Measurements from ENCODE around the gene TRAK1.

Gene TRAK1

GRCh38 chr3:42183991-42184632 lies 93.0 kb downstream of the TRAK1 start:
- DNase-seq = no peak

GRCh38 chr3:42184651-42185443 lies 93.7 kb downstream of the TRAK1 start:
- DNase-seq = no peak

DNA sequence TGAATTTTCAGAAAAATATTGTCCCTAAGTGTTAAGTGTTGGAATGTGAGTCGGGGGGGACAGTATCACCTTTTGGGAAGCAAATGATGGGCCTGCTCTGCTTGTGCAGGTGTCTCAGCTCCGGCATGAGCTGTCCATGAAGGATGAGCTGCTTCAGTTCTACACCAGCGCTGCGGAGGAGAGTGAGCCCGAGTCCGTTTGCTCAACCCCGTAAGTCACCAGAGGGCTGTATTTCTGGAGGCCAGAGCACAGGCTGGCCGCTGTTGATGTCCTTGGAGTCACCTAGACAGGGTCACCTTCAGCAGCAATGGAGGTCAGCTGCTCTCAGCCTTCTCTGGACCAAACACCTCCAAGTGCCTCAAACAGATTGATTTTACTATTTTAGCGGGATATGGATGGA lies 96.8 kb downstream of the TRAK1 start:
- DNase-seq = no peak

DNA sequence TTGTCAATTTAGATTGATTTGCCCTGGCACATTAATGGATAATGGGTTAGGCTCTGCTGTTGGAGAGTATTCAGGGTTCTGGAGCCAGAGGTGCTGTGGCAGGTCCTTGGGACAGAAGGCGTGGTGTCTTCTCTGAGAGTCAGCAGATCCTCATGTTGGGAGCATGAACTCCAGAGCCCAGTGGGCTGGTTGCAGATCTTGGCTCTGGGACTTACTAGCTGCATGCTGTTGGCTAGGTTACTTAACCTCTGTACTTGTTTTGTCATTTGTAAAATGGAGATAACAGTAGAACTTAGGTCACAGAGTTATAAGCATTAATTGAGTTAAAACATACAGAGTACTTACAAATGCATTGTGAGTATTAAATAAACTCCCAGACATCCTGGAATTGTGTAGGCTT lies 97.2 kb downstream of the TRAK1 start:
- DNase-seq = no peak

- DNase-seq = no peak
Measured at GRCh38 chr3:42189001-42189460, 97.9 kb downstream of the TRAK1 start.

GRCh38 chr3:42189736-42190135 lies 98.6 kb downstream of the TRAK1 start:
- DNase-seq = no peak

GRCh38 chr3:42190701-42191442 lies 99.7 kb downstream of the TRAK1 start:
- DNase-seq = no peak

- no peak for DNase-seq
Measured at GRCh38 chr3:42191443-42191747, 100.2 kb downstream of the TRAK1 start.

- DNase-seq = peak; percentile 75
Measured at GRCh38 chr3:42192334-42193200, 101.4 kb downstream of the TRAK1 start.

GRCh38 chr3:42194943-42195510 lies 103.9 kb downstream of the TRAK1 start:
- DNase-seq = no peak

DNA sequence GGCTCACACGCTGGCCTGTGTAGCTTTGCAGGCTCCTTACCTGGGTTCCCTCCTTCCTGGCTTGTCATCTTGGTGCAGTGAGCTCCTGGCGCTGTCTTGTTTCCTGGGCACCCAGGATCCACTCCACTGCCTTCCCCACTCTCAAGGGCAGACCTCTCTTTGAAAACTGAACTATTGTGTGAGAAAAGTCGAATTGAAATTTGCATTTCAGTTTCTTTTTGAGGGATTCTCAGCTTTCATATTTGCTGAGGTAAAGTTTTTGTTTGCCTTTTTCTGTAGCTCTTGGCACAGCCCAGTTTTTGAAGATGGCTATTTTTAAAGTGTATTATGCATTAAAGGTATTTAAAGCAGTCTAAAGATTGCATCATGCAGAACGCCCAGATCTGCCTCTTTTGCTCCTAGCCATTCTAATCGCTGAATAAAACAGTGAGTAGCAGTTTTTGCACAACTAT lies 104.7 kb downstream of the TRAK1 start:
- no peak for DNase-seq

GRCh38 chr3:42198709-42199108 lies 107.6 kb downstream of the TRAK1 start:
- DNase-seq = no peak

GRCh38 chr3:42202217-42202865 lies 111.2 kb downstream of the TRAK1 start:
- DNase-seq = no peak

- DNase-seq = no peak
Measured at GRCh38 chr3:42204867-42205599, 113.9 kb downstream of the TRAK1 start.

GRCh38 chr3:42205800-42206514 lies 114.8 kb downstream of the TRAK1 start:
- DNase-seq = no peak

DNA sequence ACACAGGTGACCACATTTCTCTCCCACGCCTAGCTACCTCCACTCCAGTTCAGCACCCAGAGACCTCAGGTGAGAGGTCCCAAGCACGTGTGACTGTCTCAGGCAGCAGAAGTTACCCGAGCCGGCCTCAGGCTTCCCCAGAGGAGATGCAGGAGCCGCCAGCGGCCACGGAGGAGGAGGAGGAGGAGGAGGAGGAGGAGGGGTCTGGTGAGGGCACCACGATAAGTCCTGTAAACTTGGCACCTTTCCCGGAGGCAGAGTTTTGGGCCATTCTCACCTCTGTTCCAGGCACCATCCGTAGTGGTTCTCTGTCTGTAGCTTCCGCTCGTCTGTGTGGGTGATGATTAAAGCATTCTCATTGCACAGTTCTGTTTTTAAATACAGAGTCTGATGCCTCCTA lies 118.8 kb downstream of the TRAK1 start:
- DNase-seq = no peak

DNA sequence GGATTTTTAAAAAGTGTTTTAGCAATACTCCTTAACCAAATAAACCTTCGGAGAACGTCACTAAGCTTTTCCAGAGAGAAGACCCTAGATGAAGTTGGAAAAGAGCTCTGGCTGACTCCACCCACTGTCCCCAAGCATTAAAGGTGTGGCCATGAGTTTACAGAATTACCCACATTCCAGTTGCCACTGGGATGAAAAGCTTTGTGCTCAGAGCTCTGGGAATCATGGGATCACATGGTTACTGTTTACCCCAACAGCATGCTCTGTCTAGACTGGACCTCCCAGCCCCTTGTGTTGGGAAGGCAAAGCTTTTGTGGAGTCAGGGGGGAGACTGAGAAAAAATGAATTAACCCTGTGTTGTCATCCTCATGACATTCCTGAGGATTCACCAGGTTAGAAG lies 119.6 kb downstream of the TRAK1 start:
- no peak for DNase-seq

- no peak for DNase-seq
Measured at GRCh38 chr3:42213417-42213816, 122.3 kb downstream of the TRAK1 start.

GRCh38 chr3:42214064-42214463 lies 122.9 kb downstream of the TRAK1 start:
- DNase-seq = no peak

GRCh38 chr3:42214565-42215283 lies 123.6 kb downstream of the TRAK1 start:
- DNase-seq = no peak

Data from GF-D8 (cell line).